Thoracic aorta (tissue), 2 donors: Measurements from ENCODE around the gene CTSW. TPM values are rescaled to one million over a fixed set of nuclear protein-coding genes. Genes with fewer than 3 reads are reported as not detected.
A peak's percentile ranks its signal among the peaks of the same experiment; 100 is the strongest.

Experiments used
- ATAC-seq: fragments of 150-250 bp; one replicate; pipeline ENCODE4 v1.8.0; 2017; ENCODE audit warnings: low read depth; ENCODE audit not compliant: insufficient number of reproducible peaks, low FRiP score
- DNase-seq: peaks from one replicate; pipeline ENCODE4 v3.0.0-alpha.2; 2020; ENCODE audit warnings: low spot score
- H3K27ac ChIP-seq, 2 donors: fragments of 200-600 bp; sonication (generic); 1 replicate in 1 of 2; 2 replicates in 1 of 2; pipeline ENCODE4 v1.5.1; 2016; ENCODE audit warnings: mild to moderate bottlenecking in 2 of 2, moderate library complexity in 2 of 2
- H3K27me3 ChIP-seq: fragments of 200-600 bp; sonication (generic); replicated peaks from 2 replicates; pipeline ENCODE4 v1.6.0; 2016; ENCODE audit warnings: mild to moderate bottlenecking; ENCODE audit not compliant: insufficient read depth
- H3K36me3 ChIP-seq: fragments of 200-600 bp; sonication (generic); one replicate; pipeline ENCODE4 v1.5.1; 2016
- H3K4me1 ChIP-seq, 2 donors: fragments of 200-600 bp; sonication (generic); 1 replicate in 1 of 2; 2 replicates in 1 of 2; pipeline versions ENCODE4 v1.5.1 to v1.6.0; 2016; ENCODE audit warnings: low read depth in 2 of 2, mild to moderate bottlenecking in 1 of 2; ENCODE audit not compliant: control insufficient read depth in 1 of 2
- H3K4me3 ChIP-seq: fragments of 200-600 bp; sonication (generic); 2 replicates; pipeline ENCODE4 v1.5.1; 2016; ENCODE audit warnings: mild to moderate bottlenecking
- H3K9me3 ChIP-seq: fragments of 200-600 bp; sonication (generic); 2 replicates; pipeline ENCODE4 v1.5.1; 2016
- total RNA-seq, 2 donors: library from RNA; depleted of rRNA; stranded (reverse); fragments of >200 nt; gene quantifications; one replicate each; pipeline versions ENCODE4 v1.1.0 to v1.2.3, GENCODE V29; 2016
- TF ChIP-seq, protein P1 (sequence below): fragments of 200-600 bp; sonication (generic); IDR thresholded peaks from one replicate; pipeline ENCODE4 v1.5.1; 2019; ENCODE audit warnings: antibody characterized with exemption

The CTSW gene
- total RNA-seq, 2 donors from 2014 or later = 1.6 to 13.7 TPM

GRCh38 chr11:65894034-65894591 lies 14.5 kb downstream of the CTSW start:
- no peak for ATAC-seq
- Histone ChIP-seq H3K27ac (peak overlapping the region; percentile 93 to 100), H3K36me3 (no peaks in the 10 kb centered on the region), H3K9me3 (no peaks in the 10 kb centered on the region), H3K4me3 (peak overlapping the region; percentile 76), H3K4me1 (peaks cover 14 to 58% of the 10 kb centered on the region in 2 donors), H3K27me3 (no peaks in the 10 kb centered on the region)
- DNase-seq = no peak
- TF ChIP-seq, protein P1, sequence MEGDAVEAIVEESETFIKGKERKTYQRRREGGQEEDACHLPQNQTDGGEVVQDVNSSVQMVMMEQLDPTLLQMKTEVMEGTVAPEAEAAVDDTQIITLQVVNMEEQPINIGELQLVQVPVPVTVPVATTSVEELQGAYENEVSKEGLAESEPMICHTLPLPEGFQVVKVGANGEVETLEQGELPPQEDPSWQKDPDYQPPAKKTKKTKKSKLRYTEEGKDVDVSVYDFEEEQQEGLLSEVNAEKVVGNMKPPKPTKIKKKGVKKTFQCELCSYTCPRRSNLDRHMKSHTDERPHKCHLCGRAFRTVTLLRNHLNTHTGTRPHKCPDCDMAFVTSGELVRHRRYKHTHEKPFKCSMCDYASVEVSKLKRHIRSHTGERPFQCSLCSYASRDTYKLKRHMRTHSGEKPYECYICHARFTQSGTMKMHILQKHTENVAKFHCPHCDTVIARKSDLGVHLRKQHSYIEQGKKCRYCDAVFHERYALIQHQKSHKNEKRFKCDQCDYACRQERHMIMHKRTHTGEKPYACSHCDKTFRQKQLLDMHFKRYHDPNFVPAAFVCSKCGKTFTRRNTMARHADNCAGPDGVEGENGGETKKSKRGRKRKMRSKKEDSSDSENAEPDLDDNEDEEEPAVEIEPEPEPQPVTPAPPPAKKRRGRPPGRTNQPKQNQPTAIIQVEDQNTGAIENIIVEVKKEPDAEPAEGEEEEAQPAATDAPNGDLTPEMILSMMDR = no peak

GRCh38 chr11:65895482-65895981 lies 15.9 kb downstream of the CTSW start:
- peaks cover 19 to 58% of the 10 kb centered on the region in 2 donors for H3K4me1 ChIP-seq
- no peak overlapping the region for H3K27ac ChIP-seq
- TF ChIP-seq, protein P1 = no peak
- DNase-seq (no peak), ATAC-seq (no peak)
- no peaks in the 10 kb centered on the region for H3K9me3 ChIP-seq
- no peaks in the 10 kb centered on the region for H3K36me3 ChIP-seq
- no peak overlapping the region for H3K4me3 ChIP-seq
- H3K27me3 ChIP-seq = no peaks in the 10 kb centered on the region

DNA sequence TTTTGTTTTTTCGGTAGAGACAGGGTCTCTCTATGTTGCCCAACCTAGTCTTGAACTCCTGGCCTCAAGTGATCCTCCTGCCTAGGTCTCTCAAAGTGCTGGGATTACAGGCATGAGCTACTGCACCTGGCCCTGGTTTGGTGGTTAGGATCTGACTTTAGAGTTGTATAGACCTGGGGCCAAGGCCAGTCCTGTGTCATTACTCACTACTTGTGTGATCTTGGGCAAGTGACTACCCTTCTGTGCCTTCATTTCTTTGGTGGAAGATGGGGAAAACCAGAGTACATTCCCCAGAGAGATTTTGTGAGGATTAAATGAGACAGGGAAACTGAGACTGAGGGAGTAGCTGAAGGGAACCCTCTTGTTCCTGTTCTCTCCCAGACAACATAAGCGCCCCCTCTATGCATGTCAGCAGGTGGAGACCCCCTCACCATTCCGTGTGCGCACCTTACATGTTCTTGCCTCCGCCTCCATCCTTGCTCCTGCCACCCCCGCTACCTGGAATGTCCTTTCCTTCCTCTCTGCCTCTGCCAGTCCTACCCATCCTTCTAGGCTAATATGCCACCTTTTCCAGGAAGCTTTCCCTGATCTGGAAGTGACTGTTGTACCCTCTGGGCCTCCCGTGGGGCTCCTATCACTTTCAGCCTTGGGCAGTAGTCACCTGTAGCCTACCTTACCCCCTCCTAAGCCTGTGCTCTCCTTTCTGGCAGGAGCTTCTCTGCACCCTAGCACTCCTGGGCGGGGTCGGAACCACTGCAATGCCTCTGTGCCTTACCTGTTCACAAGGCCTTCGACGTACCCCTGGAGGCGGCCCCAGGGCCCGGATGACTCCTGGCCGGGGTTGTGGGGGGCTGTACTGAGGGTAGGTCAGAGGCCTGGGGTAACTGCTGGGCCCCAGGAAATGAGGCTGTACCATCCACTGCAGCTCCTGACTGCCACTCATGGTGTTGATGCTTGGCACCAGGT lies 16.7 kb downstream of the CTSW start:
- Histone ChIP-seq H3K27ac (peak overlapping the region in 1 of 2 donors; percentile 48), H3K27me3 (no peaks in the 10 kb centered on the region), H3K9me3 (no peaks in the 10 kb centered on the region), H3K36me3 (no peaks in the 10 kb centered on the region), H3K4me3 (no peak overlapping the region), H3K4me1 (peaks cover 19 to 55% of the 10 kb centered on the region in 2 donors)
- no peak for ATAC-seq
- TF ChIP-seq, protein P1 = no peak
- DNase-seq = no peak

- no peaks in the 10 kb centered on the region for H3K27me3 ChIP-seq
- H3K4me1 ChIP-seq = peaks cover 16 to 48% of the 10 kb centered on the region in 2 donors
- H3K9me3 ChIP-seq = no peaks in the 10 kb centered on the region
- peak overlapping the region in 1 of 2 donors; percentile 48 for H3K27ac ChIP-seq
- no peak overlapping the region for H3K4me3 ChIP-seq
- TF ChIP-seq, protein P1 = no peak
- DNase-seq = no peak
- H3K36me3 ChIP-seq = no peaks in the 10 kb centered on the region
- no peak for ATAC-seq
Measured at GRCh38 chr11:65897020-65897471, 17.4 kb downstream of the CTSW start.
